Neural cell (in vitro differentiated cells): ENCODE data around the gene TROAP. TPM values are rescaled to one million over a fixed set of nuclear protein-coding genes. Genes with fewer than 3 reads are reported as not detected.

ENCODE experiments used
- H2AFZ ChIP-seq: fragments of 200-600, 300-800 bp; sonication (generic), shearing (Covaris generic); 2 replicates; pipeline ENCODE4 v1.6.0; 2014; ENCODE audit warnings: low read depth, mild to moderate bottlenecking, antibody characterized with exemption, low read length, moderate library complexity
- H3F3A ChIP-seq: fragments of 200-600 bp; shearing (Covaris generic); 2 replicates; pipeline ENCODE4 v1.6.1; 2016; ENCODE audit warnings: mild to moderate bottlenecking, moderate library complexity, mixed read lengths, antibody characterized with exemption, low read length; ENCODE audit not compliant: insufficient read depth, poor library complexity, severe bottlenecking
- H3K27ac ChIP-seq: fragments of 200-600, 300-800 bp; sonication (generic), shearing (Covaris generic); 2 replicates; pipeline ENCODE4 v1.5.1; 2014; ENCODE audit warnings: mild to moderate bottlenecking, low read length, moderate library complexity
- H3K27me3 ChIP-seq: fragments of 300-800, 200-600 bp; sonication (generic), shearing (Covaris generic); 2 replicates; pipeline ENCODE4 v1.6.0; 2014; ENCODE audit warnings: mild to moderate bottlenecking, low read depth, low read length, moderate library complexity; ENCODE audit not compliant: insufficient read depth
- H3K36me3 ChIP-seq: fragments of 300-800, 200-600 bp; sonication (generic), shearing (Covaris generic); 2 replicates; pipeline ENCODE4 v1.5.1; 2014; ENCODE audit warnings: mild to moderate bottlenecking, antibody characterized with exemption, low read length, moderate library complexity; ENCODE audit not compliant: insufficient read depth
- H3K4me2 ChIP-seq: fragments of 300-800, 200-600 bp; sonication (generic), shearing (Covaris generic); 2 replicates; pipeline ENCODE4 v1.6.0; 2014; ENCODE audit warnings: mild to moderate bottlenecking, low read length
- H3K4me3 ChIP-seq: fragments of 300-800, 200-600 bp; sonication (generic), shearing (Covaris generic); 2 replicates; pipeline ENCODE4 v1.5.1; 2014; ENCODE audit warnings: mild to moderate bottlenecking, low read length, moderate library complexity
- H3K79me2 ChIP-seq: fragments of 200-600 bp; shearing (Covaris generic); replicated peaks from 2 replicates; pipeline ENCODE4 v1.6.0; 2014; ENCODE audit warnings: mild to moderate bottlenecking, low read length, moderate library complexity; ENCODE audit not compliant: insufficient read depth
- H3K9ac ChIP-seq: fragments of 300-800, 200-600 bp; sonication (generic), shearing (Covaris generic); 2 replicates; pipeline ENCODE4 v1.6.1; 2016; ENCODE audit warnings: mild to moderate bottlenecking, low read length, mixed read lengths
- H3K9me2 ChIP-seq: fragments of 200-600 bp; shearing (Covaris generic); 2 replicates; pipeline ENCODE4 v1.6.1; 2016; ENCODE audit warnings: mild to moderate bottlenecking, low read length, mixed read lengths; ENCODE audit not compliant: insufficient read depth
- H3K9me3 ChIP-seq: fragments of 200-600, 300-800 bp; sonication (generic), shearing (Covaris generic); 2 replicates; pipeline ENCODE4 v1.6.1; 2016; ENCODE audit warnings: mild to moderate bottlenecking, mixed run types, low read length, moderate library complexity, mixed read lengths
- H4K20me1 ChIP-seq: fragments of 200-600 bp; shearing (Covaris generic); 2 replicates; pipeline ENCODE4 v1.6.1; 2016; ENCODE audit warnings: mild to moderate bottlenecking, mixed run types; ENCODE audit not compliant: insufficient read depth
- EP300 ChIP-seq: fragments of 450-650 bp; conservative IDR thresholded peaks from 2 replicates; pipeline ENCODE4 v1.6.1; 2014; ENCODE audit warnings: antibody characterized with exemption, mild to moderate bottlenecking, moderate library complexity; ENCODE audit not compliant: poor library complexity, severe bottlenecking
- EZH2 ChIP-seq: fragments of 200-600, 300-800 bp; shearing (Covaris generic), sonication (generic); IDR thresholded peaks from 2 replicates; pipeline ENCODE4 v1.6.1; 2014; ENCODE audit warnings: antibody characterized with exemption, low read length, borderline replicate concordance, mild to moderate bottlenecking; ENCODE audit not compliant: insufficient read depth, poor library complexity, severe bottlenecking
- MXI1 ChIP-seq: fragments of 450-650 bp; conservative IDR thresholded peaks from 2 replicates; pipeline ENCODE4 v1.6.1; 2014; ENCODE audit warnings: antibody characterized with exemption, mild to moderate bottlenecking; ENCODE audit not compliant: poor library complexity, severe bottlenecking
- POLR2AphosphoS5 ChIP-seq: IDR thresholded peaks from 2 replicates; pipeline ENCODE4 v1.6.1; 2012
- RAD21 ChIP-seq: fragments of 450-650 bp; conservative IDR thresholded peaks from 2 replicates; pipeline ENCODE4 v1.6.1; 2014; ENCODE audit warnings: antibody characterized with exemption, mild to moderate bottlenecking, moderate library complexity
- SMC3 ChIP-seq: fragments of 450-650 bp; conservative IDR thresholded peaks from 2 replicates; pipeline ENCODE4 v1.6.1; 2014; ENCODE audit warnings: antibody characterized with exemption, mild to moderate bottlenecking, moderate library complexity; ENCODE audit not compliant: poor library complexity
- TAF1 ChIP-seq: IDR thresholded peaks from 2 replicates; pipeline ENCODE4 v1.6.1; 2012; ENCODE audit warnings: low read depth
- polyA plus RNA-seq: library from polyadenylated mRNA; depleted of rRNA; stranded (reverse); fragments of >200 nt; gene quantifications from 2 replicates; pipeline ENCODE4 v1.2.3, GENCODE V29; 2014
- TF ChIP-seq, protein P1 (sequence below): fragments of 450-650 bp; IDR thresholded peaks from 2 replicates; pipeline ENCODE4 v1.5.1; 2014; ENCODE audit warnings: antibody characterized with exemption, mild to moderate bottlenecking, moderate library complexity; ENCODE audit not compliant: poor library complexity, severe bottlenecking
- TF ChIP-seq, protein P2 (sequence below): IDR thresholded peaks from 2 replicates; pipeline ENCODE4 v1.6.1; 2012; ENCODE audit warnings: borderline replicate concordance

The TROAP gene
- polyA plus RNA-seq, 1 donor from 2014 or later, result 1.3 TPM

DNA sequence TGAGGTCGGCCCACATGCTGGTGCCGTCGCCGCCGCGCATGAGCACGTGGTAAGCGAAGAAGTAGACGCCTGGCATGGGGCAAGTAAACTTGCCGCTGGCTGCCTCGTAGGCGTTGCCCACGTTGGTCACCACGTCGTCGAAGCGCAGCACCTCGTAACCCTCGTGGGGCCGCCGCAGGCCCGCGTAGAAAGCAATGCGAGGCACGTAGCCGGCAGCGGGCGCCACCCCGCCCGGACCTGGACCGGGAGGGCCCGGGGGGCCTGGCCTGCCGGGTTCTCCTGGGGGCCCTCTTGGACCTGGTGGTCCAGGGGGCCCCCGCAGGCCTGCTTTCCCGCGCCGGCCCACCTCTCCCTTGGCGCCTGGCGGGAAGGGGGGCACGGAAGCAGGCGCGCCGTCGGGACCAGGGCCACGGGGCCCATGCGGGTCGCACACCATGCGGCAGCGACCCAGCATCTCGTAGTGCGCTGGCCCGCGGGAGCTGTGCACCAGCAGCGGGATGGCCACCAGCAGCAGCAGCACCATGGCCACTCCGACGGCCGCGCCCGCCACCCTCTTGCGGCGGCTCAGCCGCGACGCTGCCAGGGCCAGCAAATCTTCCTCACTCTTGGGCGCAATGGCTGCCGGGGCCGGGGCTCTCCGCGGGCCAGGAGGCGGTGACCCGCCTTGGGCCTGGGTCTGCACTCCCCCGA is 13.0 kb downstream of the TROAP start:
- no peaks in the 10 kb centered on the region for H3K36me3 ChIP-seq
- peaks cover 82% of the 10 kb centered on the region for H3K27me3 ChIP-seq
- peak overlapping the region; percentile 58 for H3K9ac ChIP-seq
- no peak overlapping the region for H3K27ac ChIP-seq
- no peak overlapping the region for H2AFZ ChIP-seq
- no peaks in the 10 kb centered on the region for H3K79me2 ChIP-seq
- H4K20me1 ChIP-seq, result no peaks in the 10 kb centered on the region
- H3F3A ChIP-seq, result no peaks in the 10 kb centered on the region
- H3K9me3 ChIP-seq, result no peaks in the 10 kb centered on the region
- no peak overlapping the region for H3K4me2 ChIP-seq
- peak overlapping the region; percentile 69 for H3K4me3 ChIP-seq
- no peaks in the 10 kb centered on the region for H3K9me2 ChIP-seq
- TF ChIP-seq TAF1 (no peak), EZH2 (no peak), RAD21 (no peak), POLR2AphosphoS5 (no peak), MXI1 (no peak), SMC3 (no peak), EP300 (no peak)
- TF ChIP-seq, protein P1, sequence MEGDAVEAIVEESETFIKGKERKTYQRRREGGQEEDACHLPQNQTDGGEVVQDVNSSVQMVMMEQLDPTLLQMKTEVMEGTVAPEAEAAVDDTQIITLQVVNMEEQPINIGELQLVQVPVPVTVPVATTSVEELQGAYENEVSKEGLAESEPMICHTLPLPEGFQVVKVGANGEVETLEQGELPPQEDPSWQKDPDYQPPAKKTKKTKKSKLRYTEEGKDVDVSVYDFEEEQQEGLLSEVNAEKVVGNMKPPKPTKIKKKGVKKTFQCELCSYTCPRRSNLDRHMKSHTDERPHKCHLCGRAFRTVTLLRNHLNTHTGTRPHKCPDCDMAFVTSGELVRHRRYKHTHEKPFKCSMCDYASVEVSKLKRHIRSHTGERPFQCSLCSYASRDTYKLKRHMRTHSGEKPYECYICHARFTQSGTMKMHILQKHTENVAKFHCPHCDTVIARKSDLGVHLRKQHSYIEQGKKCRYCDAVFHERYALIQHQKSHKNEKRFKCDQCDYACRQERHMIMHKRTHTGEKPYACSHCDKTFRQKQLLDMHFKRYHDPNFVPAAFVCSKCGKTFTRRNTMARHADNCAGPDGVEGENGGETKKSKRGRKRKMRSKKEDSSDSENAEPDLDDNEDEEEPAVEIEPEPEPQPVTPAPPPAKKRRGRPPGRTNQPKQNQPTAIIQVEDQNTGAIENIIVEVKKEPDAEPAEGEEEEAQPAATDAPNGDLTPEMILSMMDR, result no peak
- TF ChIP-seq, protein P2, sequence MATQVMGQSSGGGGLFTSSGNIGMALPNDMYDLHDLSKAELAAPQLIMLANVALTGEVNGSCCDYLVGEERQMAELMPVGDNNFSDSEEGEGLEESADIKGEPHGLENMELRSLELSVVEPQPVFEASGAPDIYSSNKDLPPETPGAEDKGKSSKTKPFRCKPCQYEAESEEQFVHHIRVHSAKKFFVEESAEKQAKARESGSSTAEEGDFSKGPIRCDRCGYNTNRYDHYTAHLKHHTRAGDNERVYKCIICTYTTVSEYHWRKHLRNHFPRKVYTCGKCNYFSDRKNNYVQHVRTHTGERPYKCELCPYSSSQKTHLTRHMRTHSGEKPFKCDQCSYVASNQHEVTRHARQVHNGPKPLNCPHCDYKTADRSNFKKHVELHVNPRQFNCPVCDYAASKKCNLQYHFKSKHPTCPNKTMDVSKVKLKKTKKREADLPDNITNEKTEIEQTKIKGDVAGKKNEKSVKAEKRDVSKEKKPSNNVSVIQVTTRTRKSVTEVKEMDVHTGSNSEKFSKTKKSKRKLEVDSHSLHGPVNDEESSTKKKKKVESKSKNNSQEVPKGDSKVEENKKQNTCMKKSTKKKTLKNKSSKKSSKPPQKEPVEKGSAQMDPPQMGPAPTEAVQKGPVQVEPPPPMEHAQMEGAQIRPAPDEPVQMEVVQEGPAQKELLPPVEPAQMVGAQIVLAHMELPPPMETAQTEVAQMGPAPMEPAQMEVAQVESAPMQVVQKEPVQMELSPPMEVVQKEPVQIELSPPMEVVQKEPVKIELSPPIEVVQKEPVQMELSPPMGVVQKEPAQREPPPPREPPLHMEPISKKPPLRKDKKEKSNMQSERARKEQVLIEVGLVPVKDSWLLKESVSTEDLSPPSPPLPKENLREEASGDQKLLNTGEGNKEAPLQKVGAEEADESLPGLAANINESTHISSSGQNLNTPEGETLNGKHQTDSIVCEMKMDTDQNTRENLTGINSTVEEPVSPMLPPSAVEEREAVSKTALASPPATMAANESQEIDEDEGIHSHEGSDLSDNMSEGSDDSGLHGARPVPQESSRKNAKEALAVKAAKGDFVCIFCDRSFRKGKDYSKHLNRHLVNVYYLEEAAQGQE, result no peak

DNA sequence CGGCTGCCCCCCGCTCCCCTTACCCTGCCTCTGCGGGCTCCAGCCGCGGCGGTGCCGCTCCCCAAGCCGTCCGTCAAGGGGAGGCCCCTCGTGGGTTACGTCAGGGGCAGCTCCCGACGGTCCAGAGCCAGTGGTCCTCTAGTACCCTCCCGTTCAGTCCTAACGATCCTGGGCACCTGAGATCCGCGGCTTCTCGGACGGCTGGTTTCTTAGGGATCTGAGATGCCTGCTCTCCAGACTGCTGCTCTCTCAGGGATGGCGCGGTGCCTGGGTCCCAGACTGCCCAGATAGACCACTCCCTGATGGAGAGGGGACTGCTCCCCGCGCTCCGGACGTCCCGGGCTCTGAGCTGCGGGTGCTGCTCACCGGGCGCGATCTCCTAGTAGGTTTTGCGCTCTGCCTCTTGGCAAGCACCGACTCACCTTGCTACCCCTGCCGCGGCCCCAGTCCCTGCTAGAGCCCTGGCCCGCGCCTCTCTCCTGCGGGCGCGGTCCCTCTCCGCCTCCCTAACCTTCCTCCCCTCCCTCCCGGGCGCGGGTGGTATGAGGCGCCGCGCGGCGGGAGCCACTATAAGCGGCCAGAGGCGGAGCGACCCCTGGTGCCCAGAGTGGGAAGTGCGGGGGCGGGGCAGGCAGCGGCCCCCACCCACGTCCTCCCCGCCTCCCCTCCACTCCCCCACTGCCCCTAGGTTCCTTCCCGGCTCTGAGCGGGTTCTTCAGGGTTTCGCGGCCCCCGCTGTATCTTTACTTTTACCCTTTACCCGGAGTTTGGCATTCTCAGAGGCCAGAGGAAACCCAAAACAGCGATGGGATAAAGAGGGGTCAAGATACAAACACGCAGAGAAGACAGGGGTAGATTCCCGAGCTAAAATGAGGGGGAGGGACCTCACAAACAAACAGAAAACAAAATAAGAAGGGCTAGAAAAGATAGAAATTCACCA is 13.9 kb downstream of the TROAP start, which contains the start of gene C1QL4:
C1QL4 (minus strand) TSS at position 544 of the 940 bp plus-strand sequence. CDS start 711 bp downstream, outside the sequence.
- no peaks in the 10 kb centered on the region for H3K36me3 ChIP-seq
- H4K20me1 ChIP-seq, result no peaks in the 10 kb centered on the region
- H3K9me2 ChIP-seq, result no peaks in the 10 kb centered on the region
- no peaks in the 10 kb centered on the region for H3K79me2 ChIP-seq
- peak within 1 kb of the TSS; percentile 71 for H3K27ac ChIP-seq
- no peaks in the 10 kb centered on the region for H3F3A ChIP-seq
- peaks cover 89% of the 10 kb centered on the region for H3K27me3 ChIP-seq
- H3K4me2 ChIP-seq, result peak within 1 kb of the TSS; percentile 43
- TF ChIP-seq, protein P2, result no peak
- TF ChIP-seq, protein P1, result peak; percentile 79
- peak; percentile 53 for TF ChIP-seq RAD21
- peak; percentile 58 for TF ChIP-seq SMC3
- TF ChIP-seq EZH2, result no peak
- TF ChIP-seq MXI1, result no peak
- TF ChIP-seq TAF1, result no peak
- peak; percentile 32 for TF ChIP-seq POLR2AphosphoS5
- no peak for TF ChIP-seq EP300
- H3K9me3 ChIP-seq, result no peaks in the 10 kb centered on the region
- H3K4me3 ChIP-seq, result peak within 1 kb of the TSS; percentile 69
- H2AFZ ChIP-seq, result peak within 1 kb of the TSS; percentile 14
- H3K9ac ChIP-seq, result peak within 1 kb of the TSS; percentile 58
